GM21360 (cell line): ENCODE results near the gene IYD.
"Not testable (repeated sequence)": the region's sequence is repeated elsewhere in the genome, so short reads cannot be mapped to it uniquely, and the experiment has no call there.

ENCODE experiments used
- ATAC-seq: cut with Tn5 transposase; IDR thresholded peaks from one replicate; pipeline ENCODE4 v1.9.1; 2021; ENCODE audit warnings: mild to moderate bottlenecking, moderate library complexity; ENCODE audit not compliant: unreplicated experiment

Gene IYD

GRCh38 chr6:150427037-150427602 lies 58.3 kb downstream of the IYD start:
- ATAC-seq: no peak

- ATAC-seq: no peak
Measured at GRCh38 chr6:150427843-150428242, 59.0 kb downstream of the IYD start.

DNA sequence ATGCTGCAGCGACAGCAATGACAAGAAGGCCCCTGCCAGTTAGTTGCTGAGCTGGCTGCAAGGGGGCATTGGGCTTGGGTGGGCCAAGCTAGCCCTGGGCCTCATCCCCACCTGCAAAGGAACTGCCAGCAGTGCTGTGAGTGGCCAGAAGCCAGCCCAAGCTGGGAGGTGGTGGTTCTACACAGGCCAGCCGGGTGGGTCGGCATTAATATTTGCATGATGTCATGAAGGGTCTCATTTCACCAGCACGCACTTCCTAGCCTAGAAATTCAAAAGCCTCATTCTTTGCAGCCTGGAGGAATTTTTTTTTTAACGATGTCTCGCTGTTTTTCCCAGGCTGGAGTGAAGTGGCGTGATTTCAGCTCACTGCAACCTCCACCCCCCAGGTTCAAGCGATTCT lies 62.0 kb downstream of the IYD start:
- ATAC-seq: no peak

DNA sequence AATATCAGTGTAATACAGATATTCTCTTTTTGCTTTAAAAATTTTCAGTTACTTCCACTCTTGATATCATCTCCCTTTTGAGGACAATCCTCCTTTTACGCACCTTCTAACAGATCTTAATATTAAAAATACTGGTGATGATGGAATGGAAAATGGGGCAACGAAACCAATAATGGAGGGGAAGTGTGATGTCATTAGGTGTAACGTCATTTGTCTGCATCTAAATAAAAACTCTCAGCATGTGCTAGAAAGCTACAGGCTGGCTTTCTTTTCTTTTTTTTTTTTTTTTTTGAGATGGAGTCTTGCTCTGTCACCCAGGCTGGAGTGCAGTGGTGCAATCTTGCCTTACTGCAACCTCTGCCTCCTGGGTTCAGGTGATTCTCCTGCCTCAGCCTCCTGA lies 66.5 kb downstream of the IYD start:
- no peak for ATAC-seq

DNA sequence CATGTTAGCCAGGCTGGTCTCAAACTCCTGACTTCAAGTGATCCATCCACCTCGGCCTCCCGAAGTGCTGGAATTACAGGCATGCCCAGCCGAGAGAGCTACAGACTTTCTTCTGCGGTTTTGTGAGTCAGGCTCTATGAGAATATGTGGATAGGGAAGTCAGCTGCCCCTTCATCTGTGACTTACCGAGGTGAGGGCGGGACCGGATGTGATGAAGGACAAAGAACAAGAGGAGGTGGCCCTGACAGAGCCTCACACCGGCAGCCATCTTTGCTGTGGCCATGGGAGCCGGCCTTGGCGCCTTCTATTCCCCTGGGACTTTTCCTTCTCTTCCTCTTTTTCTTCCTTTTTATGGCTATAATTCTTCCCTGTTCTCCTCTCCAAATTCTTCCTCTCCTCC lies 67.0 kb downstream of the IYD start:
- ATAC-seq: no peak

DNA sequence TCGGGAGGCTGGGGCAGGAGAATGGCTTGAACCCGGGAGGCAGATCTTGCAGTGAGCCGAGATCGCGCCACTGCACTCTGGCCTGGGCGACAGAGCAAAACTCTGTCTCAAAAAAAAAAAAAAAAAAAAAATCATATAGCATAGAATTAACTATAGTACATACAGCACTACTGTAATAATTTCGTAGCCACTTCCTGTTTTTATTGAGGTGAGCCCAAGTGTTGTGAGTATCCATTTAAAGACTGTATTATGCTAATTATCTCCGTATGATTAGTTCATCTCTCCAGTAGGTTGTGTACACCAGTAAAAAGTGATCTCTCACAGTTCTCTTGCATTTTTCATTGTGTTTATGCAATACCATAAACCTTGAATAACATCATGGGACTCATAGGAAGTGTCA lies 70.6 kb downstream of the IYD start:
- no peak for ATAC-seq

DNA sequence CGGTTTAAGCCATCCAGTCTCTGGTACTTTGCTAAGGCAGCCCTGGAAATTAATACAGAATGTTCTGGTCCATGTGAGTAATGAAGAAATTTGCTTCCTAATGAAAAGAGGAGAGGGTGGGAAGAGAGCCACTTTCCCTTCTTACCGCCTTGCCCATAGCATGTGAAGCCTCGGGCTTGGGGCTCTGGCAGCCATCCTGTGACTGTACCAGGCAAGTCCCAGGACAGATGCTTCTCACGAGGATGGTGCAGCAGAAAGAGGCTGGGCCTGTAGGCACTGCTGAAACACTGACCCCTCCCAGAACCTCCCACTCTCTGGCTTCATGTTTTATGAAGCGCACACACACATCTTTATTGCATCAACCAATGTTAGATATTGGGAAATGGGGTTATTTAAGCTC lies 74.8 kb downstream of the IYD start:
- no peak for ATAC-seq

GRCh38 chr6:150444308-150444707 lies 75.5 kb downstream of the IYD start:
- ATAC-seq: no peak

GRCh38 chr6:150445486-150445885 lies 76.7 kb downstream of the IYD start:
- ATAC-seq: no peak

- no peak for ATAC-seq
Measured at GRCh38 chr6:150448221-150448620, 79.4 kb downstream of the IYD start.

- not testable (repeated sequence) for ATAC-seq
Measured at GRCh38 chr6:150449055-150449454, 80.2 kb downstream of the IYD start.

DNA sequence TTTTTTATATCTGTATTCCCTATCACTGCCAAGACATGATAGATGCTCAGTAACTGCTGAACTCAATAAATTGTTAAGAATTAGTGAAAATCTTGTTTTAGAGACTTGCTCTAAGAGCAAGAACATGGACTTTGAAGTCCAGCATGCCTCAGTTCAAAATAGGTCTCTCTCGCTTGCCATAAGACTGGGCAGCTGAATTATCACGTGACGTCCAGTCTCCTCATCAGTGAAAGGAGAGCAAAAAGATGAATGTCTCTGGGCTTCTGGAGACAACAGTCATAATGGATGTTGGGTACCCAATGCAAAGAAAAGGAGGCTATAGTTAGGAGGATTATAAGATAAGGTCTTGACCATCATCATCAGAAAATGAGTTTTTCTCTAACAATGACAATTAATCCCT lies 82.1 kb downstream of the IYD start:
- ATAC-seq: no peak

- no peak for ATAC-seq
Measured at GRCh38 chr6:150451807-150452427, 83.1 kb downstream of the IYD start.

- ATAC-seq: no peak
Measured at GRCh38 chr6:150452428-150453243, 83.8 kb downstream of the IYD start.

DNA sequence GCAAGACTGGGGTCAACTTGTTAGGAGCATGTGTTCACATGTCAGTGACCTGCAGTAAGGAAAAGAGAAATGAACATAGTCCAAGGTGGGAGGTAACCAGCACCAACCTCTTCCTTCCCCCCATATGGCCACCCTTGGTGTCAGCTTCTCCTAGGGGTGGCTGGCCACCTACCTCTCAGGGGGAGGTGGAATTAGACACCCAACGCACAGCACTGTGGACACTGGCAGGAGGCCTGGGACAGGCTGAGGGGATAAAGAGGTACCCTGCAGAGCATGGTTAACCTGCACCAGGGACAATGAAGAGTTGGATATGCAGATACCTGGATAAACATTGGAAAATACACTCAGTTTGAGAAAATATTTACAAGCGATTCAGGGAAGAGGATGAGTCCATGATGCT lies 84.5 kb downstream of the IYD start:
- no peak for ATAC-seq
